Measurements from ENCODE around the gene USP32.
"Not testable (repeated sequence)": the region's sequence is repeated elsewhere in the genome, so short reads cannot be mapped to it uniquely, and the experiment has no call there.

The USP32 gene

GRCh38 chr17:60384921-60385320 is 7.0 kb downstream of the USP32 start:
- in situ Hi-C loops (cut with MboI; ENCODE audit: low pct_unique_long_range_greater_than_20kb, low sequenced_read_pairs); DNase-seq: not testable (repeated sequence)

GRCh38 chr17:60383379-60383778 is 8.6 kb downstream of the USP32 start:
- no peak for DNase-seq
- in situ Hi-C loops (cut with MboI; ENCODE audit: low pct_unique_long_range_greater_than_20kb, low sequenced_read_pairs): no loop called here

- no peak for DNase-seq
- in situ Hi-C loops (cut with MboI; ENCODE audit: low pct_unique_long_range_greater_than_20kb, low sequenced_read_pairs): no loop called here
These were observed 10.0 kb downstream of the USP32 start for GRCh38 chr17:60381958-60382357.

GRCh38 chr17:60379461-60379860 is 12.5 kb downstream of the USP32 start:
- DNase-seq; in situ Hi-C loops (cut with MboI; ENCODE audit: low pct_unique_long_range_greater_than_20kb, low sequenced_read_pairs): not testable (repeated sequence)

- DNase-seq; in situ Hi-C loops (cut with MboI; ENCODE audit: low pct_unique_long_range_greater_than_20kb, low sequenced_read_pairs): not testable (repeated sequence)
These were observed 13.7 kb downstream of the USP32 start for GRCh38 chr17:60378187-60378586.

GRCh38 chr17:60372790-60373483 is 19.0 kb downstream of the USP32 start:
- in situ Hi-C loops (cut with MboI; ENCODE audit: low pct_unique_long_range_greater_than_20kb, low sequenced_read_pairs): no loop called here
- no peak for DNase-seq

- in situ Hi-C loops (cut with MboI; ENCODE audit: low pct_unique_long_range_greater_than_20kb, low sequenced_read_pairs): no loop called here
- DNase-seq: peak; percentile 77
These were observed 20.0 kb downstream of the USP32 start for GRCh38 chr17:60371818-60372510.

GRCh38 chr17:60371416-60371815 is 20.5 kb downstream of the USP32 start:
- DNase-seq: no peak
- in situ Hi-C loops (cut with MboI; ENCODE audit: low pct_unique_long_range_greater_than_20kb, low sequenced_read_pairs): no loop called here

GRCh38 chr17:60369727-60370126 is 22.2 kb downstream of the USP32 start:
- DNase-seq: no peak
- in situ Hi-C loops (cut with MboI; ENCODE audit: low pct_unique_long_range_greater_than_20kb, low sequenced_read_pairs): no loop called here

- no peak for DNase-seq
- in situ Hi-C loops (cut with MboI; ENCODE audit: low pct_unique_long_range_greater_than_20kb, low sequenced_read_pairs): no loop called here
These were observed 28.1 kb downstream of the USP32 start for GRCh38 chr17:60363700-60364405.

GRCh38 chr17:60362329-60362728 is 29.6 kb downstream of the USP32 start:
- in situ Hi-C loops (cut with MboI; ENCODE audit: low pct_unique_long_range_greater_than_20kb, low sequenced_read_pairs): no loop called here
- no peak for DNase-seq

GRCh38 chr17:60361889-60362288 is 30.0 kb downstream of the USP32 start:
- in situ Hi-C loops (cut with MboI; ENCODE audit: low pct_unique_long_range_greater_than_20kb, low sequenced_read_pairs): no loop called here
- DNase-seq: no peak

- no peak for DNase-seq
- in situ Hi-C loops (cut with MboI; ENCODE audit: low pct_unique_long_range_greater_than_20kb, low sequenced_read_pairs): no loop called here
These were observed 32.5 kb downstream of the USP32 start for GRCh38 chr17:60359415-60359814.

GRCh38 chr17:60358606-60359225 is 33.2 kb downstream of the USP32 start:
- DNase-seq: no peak
- in situ Hi-C loops (cut with MboI; ENCODE audit: low pct_unique_long_range_greater_than_20kb, low sequenced_read_pairs): no loop called here

- in situ Hi-C loops (cut with MboI; ENCODE audit: low pct_unique_long_range_greater_than_20kb, low sequenced_read_pairs): no loop called here
- no peak for DNase-seq
These were observed 35.0 kb downstream of the USP32 start for GRCh38 chr17:60356940-60357339.

- DNase-seq: no peak
- in situ Hi-C loops (cut with MboI; ENCODE audit: low pct_unique_long_range_greater_than_20kb, low sequenced_read_pairs): no loop called here
These were observed 36.0 kb downstream of the USP32 start for GRCh38 chr17:60355663-60356594.

GRCh38 chr17:60354223-60354622 is 37.7 kb downstream of the USP32 start:
- in situ Hi-C loops (cut with MboI; ENCODE audit: low pct_unique_long_range_greater_than_20kb, low sequenced_read_pairs): no loop called here
- no peak for DNase-seq

GRCh38 chr17:60353773-60354172 is 38.2 kb downstream of the USP32 start:
- in situ Hi-C loops (cut with MboI; ENCODE audit: low pct_unique_long_range_greater_than_20kb, low sequenced_read_pairs): no loop called here
- no peak for DNase-seq

- no peak for DNase-seq
- in situ Hi-C loops (cut with MboI; ENCODE audit: low pct_unique_long_range_greater_than_20kb, low sequenced_read_pairs): no loop called here
These were observed 39.4 kb downstream of the USP32 start for GRCh38 chr17:60352569-60352968.

All from KBM-7 (cell line).